BE2C (cell line): ENCODE data around the gene BPIFB3.

Experiments used
- DNase-seq: peaks from one replicate; pipeline ENCODE4 v3.0.0-alpha.2; 2020
- H3K27me3 ChIP-seq: fragments of 250-450 bp; sonication (Bioruptor Pico); 2 replicates; pipeline ENCODE4 v1.5.1; 2020; ENCODE audit warnings: mild to moderate bottlenecking
- H3K36me3 ChIP-seq: fragments of 250-450 bp; sonication (Bioruptor Pico); 2 replicates; pipeline ENCODE4 v1.5.1; 2020; ENCODE audit warnings: mild to moderate bottlenecking
- H3K4me1 ChIP-seq: fragments of 250-450 bp; sonication (Bioruptor Pico); 2 replicates; pipeline ENCODE4 v1.5.1; 2020
- H3K4me3 ChIP-seq: 2 replicates; pipeline ENCODE4 v1.5.1; 2011; ENCODE audit warnings: low read depth, low read length
- H3K9me3 ChIP-seq: fragments of 250-450 bp; sonication (Bioruptor Pico); 2 replicates; pipeline ENCODE4 v1.5.1; 2020
- TF ChIP-seq, protein P1 (sequence below): IDR thresholded peaks from 2 replicates; pipeline ENCODE4 v1.5.1; 2012; ENCODE audit warnings: mild to moderate bottlenecking, low read depth, low read length

Gene BPIFB3

DNA sequence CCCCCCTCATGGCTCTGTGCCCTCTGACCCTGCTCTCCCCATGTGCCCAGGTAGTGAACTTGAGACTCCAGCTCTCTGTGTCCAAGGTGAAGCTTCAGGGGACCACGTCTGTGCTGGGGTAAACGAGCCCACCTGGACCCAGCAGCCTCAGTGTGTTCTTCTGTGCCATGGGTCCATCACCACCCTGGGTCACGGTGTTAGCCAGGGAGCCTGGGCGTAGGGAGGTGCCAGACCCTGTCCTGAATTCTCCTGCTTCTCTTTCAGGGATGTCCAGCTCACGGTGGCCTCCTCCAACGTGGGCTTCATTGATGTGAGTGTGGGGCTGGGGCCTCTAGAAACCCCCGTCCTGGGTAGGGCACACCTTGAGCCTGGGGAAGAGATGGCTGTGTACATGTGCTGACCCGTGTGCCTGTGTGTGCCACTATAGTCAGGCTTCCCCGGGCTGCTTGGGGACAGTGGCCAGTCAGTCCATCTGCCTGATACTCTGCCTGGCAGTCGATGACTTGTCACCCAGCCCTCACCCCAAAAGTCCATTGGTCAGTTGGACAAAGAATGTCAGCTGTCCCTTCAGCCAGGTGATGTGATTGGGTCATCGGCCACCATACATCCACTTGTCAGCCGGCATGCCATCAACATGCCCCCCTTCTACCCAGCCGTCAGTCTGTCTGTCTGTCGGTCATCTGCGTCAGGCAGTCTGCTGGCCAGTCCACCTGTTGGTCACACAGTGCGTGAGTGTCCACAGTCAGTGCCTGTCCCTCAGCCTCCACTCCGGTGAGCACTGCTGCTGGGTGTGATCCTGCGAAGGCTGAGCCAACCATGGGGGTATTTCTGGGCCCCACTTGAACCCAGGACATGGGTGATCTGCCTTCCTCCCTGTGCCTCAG is 33.2 kb upstream of the BPIFB3 start:
- Histone ChIP-seq H3K27me3 (no peaks in the 10 kb centered on the region), H3K36me3 (no peaks in the 10 kb centered on the region), H3K9me3 (no peaks in the 10 kb centered on the region), H3K4me3 (no peak overlapping the region), H3K4me1 (no peaks in the 10 kb centered on the region)
- no peak for DNase-seq
- TF ChIP-seq, protein P1, sequence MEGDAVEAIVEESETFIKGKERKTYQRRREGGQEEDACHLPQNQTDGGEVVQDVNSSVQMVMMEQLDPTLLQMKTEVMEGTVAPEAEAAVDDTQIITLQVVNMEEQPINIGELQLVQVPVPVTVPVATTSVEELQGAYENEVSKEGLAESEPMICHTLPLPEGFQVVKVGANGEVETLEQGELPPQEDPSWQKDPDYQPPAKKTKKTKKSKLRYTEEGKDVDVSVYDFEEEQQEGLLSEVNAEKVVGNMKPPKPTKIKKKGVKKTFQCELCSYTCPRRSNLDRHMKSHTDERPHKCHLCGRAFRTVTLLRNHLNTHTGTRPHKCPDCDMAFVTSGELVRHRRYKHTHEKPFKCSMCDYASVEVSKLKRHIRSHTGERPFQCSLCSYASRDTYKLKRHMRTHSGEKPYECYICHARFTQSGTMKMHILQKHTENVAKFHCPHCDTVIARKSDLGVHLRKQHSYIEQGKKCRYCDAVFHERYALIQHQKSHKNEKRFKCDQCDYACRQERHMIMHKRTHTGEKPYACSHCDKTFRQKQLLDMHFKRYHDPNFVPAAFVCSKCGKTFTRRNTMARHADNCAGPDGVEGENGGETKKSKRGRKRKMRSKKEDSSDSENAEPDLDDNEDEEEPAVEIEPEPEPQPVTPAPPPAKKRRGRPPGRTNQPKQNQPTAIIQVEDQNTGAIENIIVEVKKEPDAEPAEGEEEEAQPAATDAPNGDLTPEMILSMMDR = no peak

- TF ChIP-seq, protein P1 = no peak
- no peak overlapping the region for H3K4me3 ChIP-seq
- DNase-seq = no peak
- no peaks in the 10 kb centered on the region for H3K4me1 ChIP-seq
- H3K27me3 ChIP-seq = no peaks in the 10 kb centered on the region
- H3K9me3 ChIP-seq = no peaks in the 10 kb centered on the region
- no peaks in the 10 kb centered on the region for H3K36me3 ChIP-seq
Measured at GRCh38 chr20:33021879-33022278, 31.8 kb upstream of the BPIFB3 start.

DNA sequence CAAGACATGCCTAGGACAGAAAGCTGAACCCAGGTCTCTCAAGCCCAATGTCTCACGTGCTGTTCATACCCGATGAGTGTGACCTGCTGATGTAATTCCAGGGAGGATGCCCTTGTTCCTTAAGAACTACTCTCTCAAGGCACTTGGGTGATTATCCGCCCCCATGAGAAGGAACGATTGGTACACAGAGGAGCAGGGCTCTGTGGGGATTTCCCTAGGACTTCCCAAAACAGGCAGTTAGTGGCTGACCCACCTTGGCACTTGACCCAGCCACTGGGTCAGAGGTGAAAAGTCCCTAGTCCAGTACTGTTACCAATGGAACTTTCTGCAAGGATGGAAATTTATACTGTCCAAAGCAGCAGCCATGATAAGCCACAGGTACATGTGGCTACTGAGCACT is 31.4 kb upstream of the BPIFB3 start:
- H3K9me3 ChIP-seq = no peaks in the 10 kb centered on the region
- H3K27me3 ChIP-seq = no peaks in the 10 kb centered on the region
- no peaks in the 10 kb centered on the region for H3K4me1 ChIP-seq
- no peak for DNase-seq
- TF ChIP-seq, protein P1 = no peak
- no peak overlapping the region for H3K4me3 ChIP-seq
- no peaks in the 10 kb centered on the region for H3K36me3 ChIP-seq

DNA sequence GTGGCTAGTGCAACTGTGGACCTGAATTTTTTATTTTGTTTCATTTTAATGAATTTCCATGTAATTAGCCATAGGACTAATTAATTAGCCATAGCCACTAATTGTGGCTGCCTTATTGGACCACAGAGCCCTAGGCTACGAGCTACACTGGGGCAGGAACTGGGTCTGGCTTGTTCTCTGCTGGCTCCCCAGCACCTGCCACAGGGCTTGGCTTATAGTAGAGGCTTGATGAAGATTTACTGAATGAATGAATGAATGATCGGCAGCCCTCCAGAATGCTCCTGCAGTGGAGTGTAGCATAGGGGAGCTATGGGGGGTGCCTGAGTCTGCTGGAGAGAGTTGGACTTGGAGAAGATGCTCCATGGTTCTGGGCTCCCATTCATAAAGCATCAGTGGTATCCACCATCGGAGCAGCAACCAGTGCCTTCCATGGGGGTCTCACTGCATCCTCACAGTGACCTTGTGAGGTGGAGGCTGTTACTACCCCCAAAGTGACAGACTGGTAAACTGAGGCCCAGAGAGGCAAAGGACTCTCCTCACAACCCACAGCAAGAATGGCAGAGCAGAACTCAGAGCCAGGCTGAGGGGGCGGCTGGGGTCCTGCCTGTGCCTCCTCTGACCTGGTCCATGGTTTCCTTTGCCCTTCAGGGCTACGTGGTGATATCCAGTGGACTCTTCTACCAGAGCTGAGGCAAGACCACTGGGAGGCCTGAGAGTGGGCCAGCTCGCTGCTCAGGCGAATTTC is 30.8 kb upstream of the BPIFB3 start:
- no peaks in the 10 kb centered on the region for H3K36me3 ChIP-seq
- no peaks in the 10 kb centered on the region for H3K4me1 ChIP-seq
- H3K4me3 ChIP-seq = no peak overlapping the region
- no peak for DNase-seq
- no peaks in the 10 kb centered on the region for H3K27me3 ChIP-seq
- TF ChIP-seq, protein P1 = no peak
- no peaks in the 10 kb centered on the region for H3K9me3 ChIP-seq

DNA sequence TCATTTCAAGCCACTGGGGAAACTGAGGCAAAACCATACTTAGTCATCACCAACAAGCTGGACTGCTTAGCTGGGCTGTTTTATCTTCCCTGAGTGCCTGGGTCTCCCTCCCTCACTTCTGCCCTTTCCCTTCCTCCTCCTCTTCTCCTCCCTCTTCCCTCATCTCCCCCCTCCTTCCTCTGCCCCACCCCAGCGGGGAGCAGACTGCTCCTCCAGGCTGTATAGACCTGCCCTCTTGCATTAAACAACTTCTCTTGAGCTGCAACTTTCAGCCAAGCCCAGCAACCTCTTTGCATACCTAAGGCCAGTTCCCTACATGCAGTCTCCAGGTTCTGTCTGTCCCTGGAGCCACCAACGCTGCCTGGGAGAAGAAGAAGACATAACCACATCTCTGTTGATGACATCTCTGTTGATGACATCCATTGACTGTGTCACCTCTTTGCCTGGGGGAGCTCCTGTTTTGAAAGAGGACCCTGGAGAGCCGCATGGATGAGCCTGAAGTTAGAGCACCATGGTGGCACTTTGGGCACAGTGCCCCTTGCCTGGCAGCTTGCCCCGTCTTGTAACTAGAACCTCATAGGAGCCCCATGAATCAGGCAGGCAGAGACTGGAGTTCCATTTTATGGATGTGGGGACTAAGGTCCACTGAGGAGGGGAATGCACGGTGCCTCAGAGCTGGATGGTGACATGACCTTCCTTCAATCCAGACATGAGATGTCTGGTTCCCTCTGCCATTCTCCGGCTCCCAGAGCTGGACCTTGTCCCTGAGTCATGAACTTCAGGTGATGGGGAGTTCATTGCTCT is 30.1 kb upstream of the BPIFB3 start:
- no peaks in the 10 kb centered on the region for H3K36me3 ChIP-seq
- no peaks in the 10 kb centered on the region for H3K4me1 ChIP-seq
- no peaks in the 10 kb centered on the region for H3K27me3 ChIP-seq
- DNase-seq = no peak
- TF ChIP-seq, protein P1 = no peak
- H3K4me3 ChIP-seq = no peak overlapping the region
- no peaks in the 10 kb centered on the region for H3K9me3 ChIP-seq
